ENCODE data around the gene MELTF. TPM values are rescaled to one million over a fixed set of nuclear protein-coding genes. Genes with fewer than 3 reads are reported as not detected.

Gene MELTF
- total RNA-seq, 1 experiment from 2014 or later: 7.3 TPM

DNA sequence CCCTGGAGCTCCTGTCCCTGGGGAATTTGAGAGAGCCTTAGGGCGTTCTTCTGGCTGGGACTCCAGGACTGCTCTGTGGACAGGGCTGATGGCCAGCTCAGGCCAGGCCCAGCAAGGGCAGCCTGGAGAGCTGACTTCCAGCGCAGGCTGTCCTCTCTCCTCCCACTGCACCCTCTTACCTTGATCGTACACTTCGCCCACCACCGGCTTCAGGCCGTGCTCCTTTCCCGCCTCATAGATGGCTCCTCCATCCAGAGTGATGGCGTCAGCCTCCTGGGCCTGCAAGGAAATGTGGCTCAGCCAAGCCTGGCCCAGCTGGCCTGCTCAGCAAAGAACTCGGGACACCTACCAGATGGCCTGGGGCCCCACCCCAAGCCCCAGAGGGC lies 3.1 kb downstream of the MELTF start:
- no peak for DNase-seq (ENCODE audit: low spot score)
- no peak for ATAC-seq
- Mint-ChIP-seq H3K4me3 (no peak overlapping the region), H3K4me1 (peaks cover 34% of the 10 kb centered on the region), H3K36me3 (no peaks in the 10 kb centered on the region), H3K27ac (no peak overlapping the region), H3K9me3 (no peaks in the 10 kb centered on the region), H3K27me3 (ENCODE audit: low read depth) (peaks cover 16% of the 10 kb centered on the region)
- ChIA-PET CTCF (interaction anchor here (0.9 to 4.9 kb wide), 2 partner anchors 24 kb away, joined by 3 to 48 read pairs; no protein-coding TSS in a partner anchor), POLR2A (no interaction called here)
- TF ChIP-seq ZNF121 (CRISPR knock-in tag; IDR thresholded peaks at IDR 0.05) (no peak), CTCF (IDR thresholded peaks at IDR 0.05) (no peak), TEAD4 (CRISPR knock-in tag; IDR thresholded peaks at IDR 0.05) (no peak), FOXP1 (CRISPR knock-in tag; IDR thresholded peaks at IDR 0.05; ENCODE audit: borderline replicate concordance) (no peak), PRRX2 (CRISPR knock-in tag; IDR thresholded peaks at IDR 0.05) (no peak), TCF7 (CRISPR knock-in tag; IDR thresholded peaks at IDR 0.05; ENCODE audit: low read depth) (no peak), ZNF671 (CRISPR knock-in tag; IDR thresholded peaks at IDR 0.05) (no peak), ZNF138 (CRISPR knock-in tag; conservative IDR thresholded peaks at IDR 0.05) (no peak), NFYB (CRISPR knock-in tag; conservative IDR thresholded peaks at IDR 0.05; ENCODE audit: low read depth) (no peak), MYBL2 (CRISPR knock-in tag; IDR thresholded peaks at IDR 0.05) (no peak), NFATC4 (CRISPR knock-in tag; IDR thresholded peaks at IDR 0.05) (no peak)
- TF ChIP-seq, protein P1, sequence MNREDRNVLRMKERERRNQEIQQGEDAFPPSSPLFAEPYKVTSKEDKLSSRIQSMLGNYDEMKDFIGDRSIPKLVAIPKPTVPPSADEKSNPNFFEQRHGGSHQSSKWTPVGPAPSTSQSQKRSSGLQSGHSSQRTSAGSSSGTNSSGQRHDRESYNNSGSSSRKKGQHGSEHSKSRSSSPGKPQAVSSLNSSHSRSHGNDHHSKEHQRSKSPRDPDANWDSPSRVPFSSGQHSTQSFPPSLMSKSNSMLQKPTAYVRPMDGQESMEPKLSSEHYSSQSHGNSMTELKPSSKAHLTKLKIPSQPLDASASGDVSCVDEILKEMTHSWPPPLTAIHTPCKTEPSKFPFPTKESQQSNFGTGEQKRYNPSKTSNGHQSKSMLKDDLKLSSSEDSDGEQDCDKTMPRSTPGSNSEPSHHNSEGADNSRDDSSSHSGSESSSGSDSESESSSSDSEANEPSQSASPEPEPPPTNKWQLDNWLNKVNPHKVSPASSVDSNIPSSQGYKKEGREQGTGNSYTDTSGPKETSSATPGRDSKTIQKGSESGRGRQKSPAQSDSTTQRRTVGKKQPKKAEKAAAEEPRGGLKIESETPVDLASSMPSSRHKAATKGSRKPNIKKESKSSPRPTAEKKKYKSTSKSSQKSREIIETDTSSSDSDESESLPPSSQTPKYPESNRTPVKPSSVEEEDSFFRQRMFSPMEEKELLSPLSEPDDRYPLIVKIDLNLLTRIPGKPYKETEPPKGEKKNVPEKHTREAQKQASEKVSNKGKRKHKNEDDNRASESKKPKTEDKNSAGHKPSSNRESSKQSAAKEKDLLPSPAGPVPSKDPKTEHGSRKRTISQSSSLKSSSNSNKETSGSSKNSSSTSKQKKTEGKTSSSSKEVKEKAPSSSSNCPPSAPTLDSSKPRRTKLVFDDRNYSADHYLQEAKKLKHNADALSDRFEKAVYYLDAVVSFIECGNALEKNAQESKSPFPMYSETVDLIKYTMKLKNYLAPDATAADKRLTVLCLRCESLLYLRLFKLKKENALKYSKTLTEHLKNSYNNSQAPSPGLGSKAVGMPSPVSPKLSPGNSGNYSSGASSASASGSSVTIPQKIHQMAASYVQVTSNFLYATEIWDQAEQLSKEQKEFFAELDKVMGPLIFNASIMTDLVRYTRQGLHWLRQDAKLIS (CRISPR knock-in tag; IDR thresholded peaks at IDR 0.05; ENCODE audit: borderline replicate concordance): no peak
- TF ChIP-seq, protein P2, sequence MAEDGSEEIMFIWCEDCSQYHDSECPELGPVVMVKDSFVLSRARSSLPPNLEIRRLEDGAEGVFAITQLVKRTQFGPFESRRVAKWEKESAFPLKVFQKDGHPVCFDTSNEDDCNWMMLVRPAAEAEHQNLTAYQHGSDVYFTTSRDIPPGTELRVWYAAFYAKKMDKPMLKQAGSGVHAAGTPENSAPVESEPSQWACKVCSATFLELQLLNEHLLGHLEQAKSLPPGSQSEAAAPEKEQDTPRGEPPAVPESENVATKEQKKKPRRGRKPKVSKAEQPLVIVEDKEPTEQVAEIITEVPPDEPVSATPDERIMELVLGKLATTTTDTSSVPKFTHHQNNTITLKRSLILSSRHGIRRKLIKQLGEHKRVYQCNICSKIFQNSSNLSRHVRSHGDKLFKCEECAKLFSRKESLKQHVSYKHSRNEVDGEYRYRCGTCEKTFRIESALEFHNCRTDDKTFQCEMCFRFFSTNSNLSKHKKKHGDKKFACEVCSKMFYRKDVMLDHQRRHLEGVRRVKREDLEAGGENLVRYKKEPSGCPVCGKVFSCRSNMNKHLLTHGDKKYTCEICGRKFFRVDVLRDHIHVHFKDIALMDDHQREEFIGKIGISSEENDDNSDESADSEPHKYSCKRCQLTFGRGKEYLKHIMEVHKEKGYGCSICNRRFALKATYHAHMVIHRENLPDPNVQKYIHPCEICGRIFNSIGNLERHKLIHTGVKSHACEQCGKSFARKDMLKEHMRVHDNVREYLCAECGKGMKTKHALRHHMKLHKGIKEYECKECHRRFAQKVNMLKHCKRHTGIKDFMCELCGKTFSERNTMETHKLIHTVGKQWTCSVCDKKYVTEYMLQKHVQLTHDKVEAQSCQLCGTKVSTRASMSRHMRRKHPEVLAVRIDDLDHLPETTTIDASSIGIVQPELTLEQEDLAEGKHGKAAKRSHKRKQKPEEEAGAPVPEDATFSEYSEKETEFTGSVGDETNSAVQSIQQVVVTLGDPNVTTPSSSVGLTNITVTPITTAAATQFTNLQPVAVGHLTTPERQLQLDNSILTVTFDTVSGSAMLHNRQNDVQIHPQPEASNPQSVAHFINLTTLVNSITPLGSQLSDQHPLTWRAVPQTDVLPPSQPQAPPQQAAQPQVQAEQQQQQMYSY (CRISPR knock-in tag; IDR thresholded peaks at IDR 0.05): no peak

DNA sequence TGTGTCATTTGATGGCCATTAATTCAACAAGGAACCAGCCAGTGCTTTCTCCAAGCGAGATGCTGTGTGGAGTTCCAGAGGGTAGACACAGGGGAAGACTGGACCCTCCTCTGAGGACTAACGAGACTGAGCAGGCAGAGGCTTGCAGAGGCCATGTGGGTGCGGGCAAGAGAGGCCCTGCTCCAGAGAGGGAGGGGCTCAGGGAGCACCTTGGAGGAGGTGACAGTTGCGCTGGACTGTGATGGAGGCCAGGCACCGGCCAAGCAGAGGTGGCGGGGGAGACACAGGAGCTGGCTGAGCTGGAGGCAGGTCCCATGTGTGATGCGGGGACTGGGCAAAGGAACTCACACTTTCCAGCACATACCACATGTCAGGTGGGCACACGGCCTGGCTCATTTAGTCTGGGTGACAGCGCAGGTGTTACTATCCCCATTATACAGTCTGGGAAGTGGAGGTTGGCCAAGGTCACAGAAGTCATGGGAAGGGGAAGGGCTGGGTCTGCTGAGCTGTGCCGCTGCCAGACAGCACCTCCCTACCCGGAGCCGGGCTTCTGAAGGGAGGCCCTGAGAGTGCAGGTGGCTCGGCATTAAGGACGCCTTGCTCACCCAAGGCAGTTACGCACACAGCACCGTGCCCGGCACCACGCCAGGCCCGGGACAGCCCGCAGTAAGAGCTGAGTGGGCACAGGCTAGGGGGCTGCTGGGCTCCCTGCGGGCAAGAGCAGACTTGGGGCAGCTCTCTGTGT lies 3.7 kb downstream of the MELTF start:
- Mint-ChIP-seq H3K27me3 (ENCODE audit: low read depth) (peaks cover 15% of the 10 kb centered on the region), H3K9me3 (no peaks in the 10 kb centered on the region), H3K4me1 (peaks cover 39% of the 10 kb centered on the region), H3K4me3 (no peak overlapping the region), H3K27ac (no peak overlapping the region), H3K36me3 (no peaks in the 10 kb centered on the region)
- ATAC-seq: no peak
- TF ChIP-seq ZMAT4 (CRISPR knock-in tag; IDR thresholded peaks at IDR 0.05) (no peak), ESRRA (CRISPR knock-in tag; IDR thresholded peaks at IDR 0.05; ENCODE audit: borderline replicate concordance) (peak; percentile 29; the same call in 1 of the 2 replicates)
- no peak for DNase-seq (ENCODE audit: low spot score)
- ChIA-PET CTCF (interaction anchor here (0.9 kb wide), 1 partner anchor 24 kb away, joined by 3 read pairs; no protein-coding TSS in a partner anchor), POLR2A (no interaction called here)
